Measurements from ENCODE around the gene SCPEP1.

Gene SCPEP1

DNA sequence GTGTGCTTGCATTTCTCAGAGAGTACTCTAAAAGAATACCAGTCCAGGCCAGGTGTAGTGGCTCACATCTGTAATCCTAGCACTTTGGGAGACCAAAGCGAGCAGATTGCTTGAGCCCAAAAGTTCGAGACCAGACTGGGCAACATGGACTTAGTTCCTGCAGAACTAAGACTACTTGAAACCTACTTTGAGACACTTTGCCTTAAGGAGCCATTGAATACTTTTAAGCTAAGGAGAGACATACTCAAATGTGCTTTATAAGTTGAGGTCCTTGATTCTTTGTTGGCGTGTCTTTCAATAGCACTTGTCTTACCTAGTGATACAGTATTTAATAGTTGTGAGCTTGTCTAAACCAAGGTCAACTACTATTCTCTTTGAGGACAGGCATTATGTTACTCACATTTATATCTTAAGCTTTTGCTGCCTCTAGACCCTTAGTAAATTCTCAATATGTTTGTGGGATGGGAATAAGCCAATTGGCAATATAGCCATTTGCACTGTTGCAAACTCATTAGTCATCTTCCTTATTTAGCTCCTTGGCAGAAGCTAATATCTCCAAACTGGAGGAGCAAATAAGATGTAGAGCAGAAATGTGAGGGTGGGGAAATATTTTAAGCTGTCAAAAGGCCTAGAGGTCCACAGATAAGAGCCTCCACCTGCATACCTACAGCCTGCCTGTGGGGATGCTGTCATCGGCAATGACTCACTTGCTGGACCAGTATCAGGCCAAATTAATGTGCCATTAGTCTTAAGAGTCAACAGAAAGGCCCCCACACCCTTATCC, 16.3 kb downstream of the SCPEP1 start:
- no peak for DNase-seq

DNA sequence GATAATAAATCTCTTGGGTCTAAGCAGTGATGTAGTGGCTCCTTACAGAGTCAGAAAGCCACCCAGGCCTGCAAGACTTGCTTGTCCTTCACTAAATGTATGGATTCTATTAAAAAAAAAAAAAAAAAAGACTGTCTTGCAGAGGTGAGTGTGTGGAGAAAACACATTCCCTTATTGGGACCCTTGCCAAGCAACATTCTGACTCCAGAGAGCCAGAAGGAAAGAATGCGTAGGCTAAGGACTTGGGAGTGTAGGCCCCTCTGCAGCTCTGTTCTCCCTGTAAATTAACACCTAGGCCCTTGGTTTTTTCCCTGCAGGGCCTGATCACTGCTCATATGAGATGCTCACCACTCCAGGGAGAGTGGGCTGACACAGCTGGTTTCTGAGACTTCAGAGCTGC, 17.8 kb downstream of the SCPEP1 start:
- DNase-seq, result peak in 2 of 58 donors; percentile 4 to 22

DNA sequence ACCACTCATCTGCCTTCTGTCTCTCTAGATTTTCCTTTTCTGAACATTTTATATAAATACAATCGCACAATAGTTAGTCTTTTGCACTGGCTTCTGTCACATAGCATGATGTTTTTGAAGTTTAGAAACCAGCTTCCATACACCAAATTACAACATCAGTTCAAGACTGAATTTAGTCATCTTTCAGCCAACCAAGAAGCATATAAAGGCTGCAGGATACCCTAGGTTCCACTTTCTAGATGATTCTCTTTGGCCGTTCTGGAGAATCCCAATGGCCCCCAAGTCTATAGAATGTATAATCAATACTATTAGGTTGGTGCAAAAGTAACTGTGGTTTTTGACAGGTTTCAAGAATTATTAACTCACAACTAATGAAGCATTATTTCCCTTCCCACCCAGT, 19.4 kb downstream of the SCPEP1 start:
- no peak for DNase-seq

DNA sequence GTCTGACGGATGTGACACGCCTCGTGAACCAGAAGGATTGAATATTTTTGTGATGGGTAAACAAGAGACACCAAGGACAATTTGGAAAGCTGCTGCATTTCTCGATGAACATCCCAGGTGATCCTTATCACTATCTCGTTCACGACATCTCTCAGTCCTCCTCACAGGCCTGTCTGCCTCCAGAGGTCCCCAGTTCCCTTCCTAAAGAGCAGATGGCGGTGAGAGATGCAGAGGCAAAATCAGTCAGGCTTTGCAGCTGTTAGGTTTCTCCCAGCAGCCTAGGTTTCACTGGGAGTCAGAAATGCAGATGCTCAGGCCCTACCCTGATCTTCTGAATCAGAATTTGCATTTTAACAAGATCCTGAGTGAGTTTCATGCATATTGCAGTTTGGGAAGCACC, 23.6 kb downstream of the SCPEP1 start:
- no peak for DNase-seq

DNA sequence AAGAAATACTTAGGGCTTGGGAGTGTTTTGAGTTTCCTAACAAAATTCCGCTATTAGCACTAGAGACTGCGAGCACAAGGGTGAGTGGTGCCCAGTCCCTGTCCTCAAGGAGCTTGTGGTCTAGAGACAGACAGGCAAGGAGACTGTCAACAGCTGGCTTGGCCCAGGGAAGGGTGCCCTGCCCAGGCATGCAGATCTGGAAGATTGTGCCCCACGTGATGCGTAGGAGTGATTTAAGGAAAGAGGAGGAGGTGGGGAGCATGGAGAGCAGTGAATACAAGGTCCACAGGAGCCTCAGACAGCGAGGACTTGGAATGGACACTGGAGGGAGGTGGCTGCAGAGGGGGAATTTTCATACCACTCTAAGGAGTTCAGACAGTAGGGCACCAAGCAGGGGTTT, 25.0 kb downstream of the SCPEP1 start:
- DNase-seq, result no peak

DNA sequence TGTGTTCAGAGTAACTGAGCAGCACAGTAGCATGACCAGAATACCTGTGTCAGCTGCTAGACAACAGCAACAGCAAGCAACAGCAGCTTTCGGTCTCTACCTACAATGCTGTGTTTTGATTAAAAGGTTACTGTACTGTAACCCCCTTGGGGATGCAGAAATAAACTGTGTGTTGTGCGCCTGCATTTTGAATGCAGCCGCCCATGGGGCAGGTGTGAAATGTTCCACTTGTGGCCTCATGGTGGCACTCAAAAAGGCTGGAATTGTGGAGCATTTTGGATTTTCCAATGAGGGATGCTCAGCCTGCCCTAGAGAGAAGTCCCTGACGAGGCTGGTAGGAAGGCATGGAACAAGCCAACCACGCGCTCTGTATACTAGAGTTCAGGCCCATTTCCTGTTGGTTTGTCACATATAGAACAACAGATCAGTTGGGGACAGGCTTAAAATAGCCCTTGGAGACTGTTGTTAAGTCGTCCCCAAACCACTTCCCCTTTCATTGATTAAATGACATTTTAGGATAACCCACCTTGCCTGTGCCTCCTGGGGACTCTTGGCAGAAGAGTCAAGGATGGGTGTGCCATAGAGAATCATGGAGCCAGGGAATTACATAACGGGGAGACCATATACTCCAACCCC, 27.1 kb downstream of the SCPEP1 start:
- DNase-seq, result peak in 1 of 58 donors; percentile 3

DNA sequence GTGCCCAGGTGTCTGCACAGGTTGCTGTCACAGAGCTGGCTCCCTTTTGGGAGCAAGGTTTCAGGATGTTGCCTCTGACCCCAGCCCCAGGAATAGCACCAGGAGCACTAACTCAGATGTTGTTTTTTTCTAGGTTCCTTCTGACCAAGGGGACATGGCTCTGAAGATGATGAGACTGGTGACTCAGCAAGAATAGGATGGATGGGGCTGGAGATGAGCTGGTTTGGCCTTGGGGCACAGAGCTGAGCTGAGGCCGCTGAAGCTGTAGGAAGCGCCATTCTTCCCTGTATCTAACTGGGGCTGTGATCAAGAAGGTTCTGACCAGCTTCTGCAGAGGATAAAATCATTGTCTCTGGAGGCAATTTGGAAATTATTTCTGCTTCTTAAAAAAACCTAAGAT, 28.1 kb downstream of the SCPEP1 start:
- no peak for DNase-seq

DNA sequence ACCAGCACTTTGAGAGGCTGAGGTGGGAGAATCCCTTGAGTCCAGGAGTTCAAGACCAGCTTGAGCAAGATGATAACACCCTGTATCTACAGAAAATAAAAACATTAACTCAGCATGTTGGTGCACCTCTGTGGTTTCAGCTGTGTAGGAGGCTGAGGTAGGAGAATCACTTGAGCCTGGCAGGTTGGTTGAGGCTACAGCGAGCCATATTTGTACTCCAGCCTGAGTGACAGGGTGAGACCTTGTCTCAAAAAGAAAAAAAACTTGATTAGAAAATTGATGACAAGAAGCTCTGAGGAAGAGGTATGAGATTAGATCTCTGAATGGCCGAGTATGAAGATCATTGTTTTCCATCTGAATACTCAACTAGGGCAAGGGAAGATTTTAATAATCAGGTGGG, 31.0 kb downstream of the SCPEP1 start:
- DNase-seq, result no peak

DNA sequence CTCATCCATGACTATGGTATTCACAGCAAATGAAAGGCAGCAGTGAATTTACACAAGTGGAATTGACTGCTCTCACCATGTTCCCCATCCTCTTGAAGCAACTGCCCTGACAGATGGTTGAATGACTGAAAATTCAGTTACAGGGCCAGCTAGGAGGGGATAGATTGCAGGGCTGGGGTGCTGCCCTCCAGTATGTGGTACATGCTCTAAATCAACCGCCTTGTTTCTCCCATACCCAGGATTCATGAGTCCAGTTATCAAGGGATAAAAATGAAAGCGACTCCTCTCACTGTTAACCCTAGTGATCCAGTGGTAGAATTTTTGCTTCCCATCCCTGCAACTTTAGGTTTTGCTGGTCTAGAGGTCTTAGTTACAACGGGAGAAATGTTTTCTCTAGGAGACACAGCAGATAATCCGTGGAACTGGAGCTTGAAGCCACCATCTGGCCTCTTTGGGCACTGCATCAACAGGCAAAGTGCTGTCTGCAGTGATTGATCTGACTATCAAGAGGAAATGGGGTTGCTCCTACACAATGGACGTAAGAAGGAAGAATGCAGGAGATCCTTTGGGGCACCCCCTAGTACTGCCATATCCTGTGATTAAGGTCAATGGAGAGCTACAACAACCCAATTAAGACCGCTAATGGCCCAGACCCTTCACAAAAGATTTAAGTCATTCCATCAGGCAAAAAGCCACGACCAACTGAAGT, 32.0 kb downstream of the SCPEP1 start:
- DNase-seq, result peak in 29 of 58 donors; percentile 3 to 46 (median 15)

DNA sequence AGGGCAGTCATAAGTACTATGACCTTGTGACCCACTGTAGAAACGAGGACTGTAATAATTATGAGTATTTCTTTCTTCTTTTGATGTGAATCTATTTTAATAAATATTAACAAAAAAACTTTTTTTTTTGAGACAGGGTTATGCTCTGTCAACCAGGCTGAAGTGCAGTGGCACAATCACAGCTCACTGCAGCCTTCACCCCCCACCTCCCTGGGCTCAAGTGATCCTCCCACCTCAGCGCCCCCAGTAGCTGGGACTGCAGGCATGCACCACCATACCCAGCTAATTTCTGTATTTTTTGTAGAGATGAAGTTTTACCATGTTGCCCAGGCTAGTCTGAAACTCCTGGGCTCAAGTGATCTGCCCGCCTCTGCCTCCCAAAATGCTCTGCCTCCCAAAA, 32.6 kb downstream of the SCPEP1 start:
- no peak for DNase-seq

DNA sequence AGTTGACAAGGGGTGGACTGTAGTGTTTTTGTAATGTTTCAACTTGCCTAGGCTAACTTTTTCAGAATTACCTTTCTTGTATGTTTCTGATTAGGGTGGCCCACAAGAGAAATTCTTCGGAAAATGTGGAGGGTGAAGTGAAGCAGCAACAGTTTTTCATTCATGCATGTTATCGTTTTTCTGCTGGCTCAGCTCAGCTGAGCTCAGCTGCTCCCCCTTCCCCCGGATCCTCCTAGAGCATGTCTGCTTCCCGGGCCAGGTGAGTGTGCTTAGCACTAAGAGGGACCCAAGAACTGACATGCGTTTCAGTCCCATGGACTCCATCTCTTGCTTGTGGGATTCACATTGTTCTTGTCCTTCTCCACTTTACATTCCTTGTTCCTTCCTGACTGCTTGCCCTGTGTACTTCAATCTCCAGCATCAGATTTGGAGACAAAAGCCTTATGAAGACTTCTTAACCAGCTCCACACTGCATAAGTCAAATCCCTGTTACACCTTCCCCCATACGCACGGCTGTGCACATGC, 33.6 kb downstream of the SCPEP1 start:
- DNase-seq, result no peak

DNA sequence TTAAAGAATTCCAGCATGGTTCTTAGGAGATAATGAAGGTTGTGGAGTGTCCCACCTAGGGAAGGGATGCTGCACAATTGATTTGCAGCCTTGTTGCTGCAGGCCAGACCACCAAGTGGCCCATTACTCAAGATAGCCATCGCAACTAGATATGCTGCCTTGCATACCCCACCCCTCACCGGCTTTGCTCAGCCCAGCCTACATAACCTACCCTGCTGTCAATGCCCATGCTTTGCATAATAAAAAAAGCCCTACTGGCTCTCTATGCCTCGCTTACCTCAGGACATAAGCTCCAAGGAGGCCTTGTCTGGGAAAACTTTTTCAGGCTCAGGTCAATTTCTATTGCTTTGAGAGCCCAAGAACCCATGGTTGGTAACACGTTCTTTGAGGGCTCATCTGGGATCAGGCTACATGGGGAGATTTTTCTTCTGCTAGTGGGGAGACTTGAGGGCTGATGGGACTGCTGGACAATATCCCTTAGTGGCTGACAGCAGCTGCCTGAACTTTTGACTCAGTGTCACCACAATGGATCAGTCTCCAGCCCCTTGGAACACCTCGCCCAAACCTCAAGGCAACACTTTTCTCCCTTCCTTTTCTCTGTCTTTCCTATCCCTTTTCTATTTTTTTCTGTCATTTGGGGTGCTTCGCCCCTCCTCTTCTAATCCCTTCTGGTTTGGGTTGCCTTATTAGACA, 38.3 kb downstream of the SCPEP1 start:
- no peak for DNase-seq

DNA sequence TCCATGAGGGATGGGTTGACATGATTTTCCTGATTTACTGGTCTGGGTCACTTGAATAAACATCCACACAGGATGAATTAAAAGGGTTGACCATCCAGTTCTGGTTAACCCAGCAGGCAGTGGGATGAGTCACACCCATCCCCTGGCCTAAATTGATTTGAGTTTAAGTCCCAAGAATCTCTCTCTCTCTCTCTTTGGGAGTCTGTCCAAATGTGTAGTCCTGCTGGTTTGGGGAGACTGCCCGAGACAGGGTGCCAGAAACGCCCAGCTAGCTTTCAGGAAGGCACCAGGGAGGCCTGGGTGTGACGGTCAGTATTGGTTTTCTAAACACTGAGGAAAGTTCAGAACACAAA, 38.8 kb downstream of the SCPEP1 start:
- DNase-seq, result no peak

DNA sequence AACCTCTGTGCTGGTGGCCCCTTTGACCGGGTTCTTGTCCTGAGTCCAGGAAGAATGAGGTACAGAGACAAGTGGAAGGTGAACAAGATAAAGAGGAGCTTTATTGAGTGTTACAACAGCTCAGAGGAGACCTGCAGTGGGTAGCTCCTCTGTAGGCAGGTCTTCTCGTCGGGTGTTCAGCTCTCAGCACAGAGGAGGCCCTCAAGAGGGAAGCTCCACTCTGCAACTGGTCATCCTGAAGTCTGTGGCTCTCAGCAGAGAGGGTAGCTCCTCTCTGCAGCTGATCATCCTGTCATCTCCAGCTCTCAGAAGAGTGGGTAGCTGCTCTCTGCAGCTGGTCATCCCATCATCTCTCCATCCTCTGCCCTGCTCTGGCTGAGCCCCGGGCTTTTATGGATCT, 39.7 kb downstream of the SCPEP1 start:
- no peak for DNase-seq

DNA sequence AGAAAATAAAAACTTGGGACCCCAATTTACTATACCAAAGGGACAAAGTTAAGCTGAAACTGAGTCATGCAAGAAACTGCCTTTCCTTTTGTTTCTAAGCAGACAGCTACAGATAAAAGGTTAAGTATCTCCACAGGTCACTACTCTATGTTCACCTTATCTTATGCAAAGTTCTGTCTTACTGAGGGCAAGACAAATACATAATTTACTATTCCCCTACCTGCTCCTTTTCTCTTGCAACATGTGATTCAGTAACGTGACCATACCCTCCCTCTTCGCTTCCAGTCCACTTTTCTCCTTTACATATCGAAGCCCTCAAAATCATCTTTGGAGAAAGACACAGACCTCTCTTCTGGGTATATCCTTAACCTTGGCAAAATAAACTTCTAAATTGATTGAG, 42.3 kb downstream of the SCPEP1 start:
- DNase-seq, result no peak

DNA sequence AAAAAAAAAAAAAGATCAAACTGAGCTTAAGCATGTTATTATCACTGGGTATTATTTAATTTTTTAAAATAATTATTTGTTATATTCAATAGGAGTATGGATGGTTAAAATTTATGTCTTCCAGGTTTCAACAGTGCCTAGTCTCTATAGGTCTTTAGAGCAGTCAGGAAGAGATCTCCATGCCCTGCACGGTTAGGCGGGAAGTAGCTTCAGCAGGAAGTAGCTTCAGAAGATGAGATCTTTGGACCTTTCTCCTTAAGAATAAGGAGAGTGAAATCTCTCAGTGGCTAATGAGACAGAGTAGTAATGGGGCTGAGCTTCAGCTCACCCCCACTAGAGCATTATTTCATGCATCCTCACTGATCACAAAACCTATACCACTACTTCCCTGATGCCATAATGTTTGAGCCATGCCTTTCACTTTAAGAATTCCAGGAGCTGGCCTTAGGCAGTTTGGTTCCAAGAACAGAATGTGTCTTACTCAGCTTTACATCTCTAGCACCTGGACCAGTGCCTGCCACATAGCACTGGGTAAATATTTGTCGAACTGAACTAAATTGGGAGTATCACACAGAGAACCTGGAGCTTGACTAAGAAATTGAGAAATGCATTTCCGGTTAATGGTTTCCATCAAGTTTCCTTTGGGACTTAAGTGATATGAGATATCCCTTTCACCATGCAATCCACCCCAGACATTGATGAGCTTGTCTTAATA, 43.5 kb downstream of the SCPEP1 start:
- DNase-seq, result peak in 1 of 58 donors; percentile 22

DNA sequence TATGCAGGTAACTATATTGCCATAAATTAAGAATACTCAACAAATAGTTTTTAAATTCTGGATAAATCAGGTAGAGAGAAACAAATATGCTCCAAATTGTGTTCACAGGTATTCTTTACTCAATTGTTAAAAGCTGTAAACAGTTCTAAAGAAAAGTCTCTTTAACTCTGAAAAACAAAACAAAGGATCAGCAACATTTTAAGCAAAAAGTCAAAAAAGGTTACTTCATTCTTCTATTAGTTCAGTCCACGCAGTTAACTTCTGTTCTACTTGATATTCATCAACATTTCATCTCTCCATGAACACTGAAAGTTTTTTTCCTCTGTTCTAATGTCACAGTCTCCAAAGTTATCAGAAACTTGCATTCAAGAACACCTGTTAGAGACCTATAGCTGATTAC, 47.9 kb downstream of the SCPEP1 start:
- no peak for DNase-seq

DNA sequence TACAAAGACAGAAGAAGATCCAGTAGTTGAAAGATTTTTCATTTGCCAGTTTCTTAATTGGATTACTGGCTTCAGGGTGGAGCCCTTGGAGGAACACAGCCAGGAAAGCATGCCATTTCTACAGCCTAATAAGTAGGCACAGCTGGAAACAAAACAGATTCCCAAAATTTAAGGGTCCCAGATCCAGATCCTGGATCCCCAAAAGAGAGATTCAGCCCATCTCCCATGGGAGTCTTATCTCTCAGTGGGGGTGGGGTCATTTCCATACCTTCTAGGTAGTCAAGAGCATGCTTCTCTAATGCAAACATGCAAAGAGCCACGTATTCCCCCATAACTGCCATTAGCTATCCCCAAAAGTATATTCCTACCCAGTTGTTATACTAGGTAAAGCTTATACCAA, 49.9 kb downstream of the SCPEP1 start:
- no peak for DNase-seq

DNA sequence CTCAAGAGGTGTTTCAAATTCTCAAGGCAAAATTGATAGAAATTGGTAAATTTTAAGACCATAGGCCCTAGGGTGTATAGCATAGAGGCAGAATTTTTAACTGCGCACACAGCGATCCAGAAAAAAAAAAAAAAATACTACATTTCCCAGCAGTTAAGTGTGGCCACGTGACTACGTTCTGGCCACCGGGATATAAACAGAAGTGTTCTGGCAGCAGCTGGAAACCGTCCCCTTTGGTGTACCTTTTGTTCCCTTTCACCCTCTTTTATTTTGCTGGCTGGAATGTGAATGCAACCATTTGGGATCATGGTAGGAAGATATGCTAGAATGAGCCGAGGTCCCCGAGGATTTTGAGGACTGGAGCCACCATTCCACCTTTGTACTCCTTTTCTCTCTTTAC, 54.4 kb downstream of the SCPEP1 start:
- no peak for DNase-seq

DNA sequence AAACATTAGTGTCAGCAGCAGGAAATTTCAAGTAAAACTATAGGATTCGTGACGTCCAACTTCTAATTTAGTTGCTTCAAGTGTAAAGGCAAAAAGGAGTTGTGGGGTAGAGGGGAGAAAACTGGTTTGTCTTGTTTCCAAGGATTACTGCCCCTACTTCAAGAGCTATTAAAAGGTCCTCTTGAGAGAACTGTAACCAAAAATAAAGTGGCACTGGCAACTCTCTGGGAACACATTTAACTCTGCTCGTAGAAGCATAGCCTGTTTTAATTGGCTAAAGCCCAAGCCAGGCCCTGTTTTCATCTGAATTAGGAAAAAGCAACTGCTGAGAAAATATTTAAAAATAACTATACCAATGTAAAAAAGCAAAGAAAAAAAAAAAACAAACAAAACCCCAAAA, 55.4 kb downstream of the SCPEP1 start:
- DNase-seq, result no peak

Data from anterior cingulate cortex (tissue), 58 donors.